ENCODE data around the gene ASB2. TPM values are rescaled to one million over a fixed set of nuclear protein-coding genes. Genes with fewer than 3 reads are reported as not detected.

Gene ASB2
- 0.16 TPM in 1 of 2 replicates, not detected in the other for total RNA-seq

GRCh38 chr14:93976477-93977057 is at the start of gene ASB2:
Gene ASB2, minus strand, starts transcription at chr14:93976570. Its CDS starts 12,031 bp downstream, at chr14:93964539.

GRCh38 chr14:93997082-93997481 is 20.7 kb upstream of the ASB2 start, which contains the start of gene CCDC197:
Gene CCDC197, plus strand, starts transcription at chr14:93997301. Its CDS starts 831 bp downstream, at chr14:93998132.

GRCh38 chr14:93926873-93927799 is 49.2 kb downstream of the ASB2 start, which contains the start of gene FAM181A:
Gene FAM181A, plus strand, starts transcription at chr14:93927344. Its CDS starts 942 bp downstream, at chr14:93928286.

Small RNA genes within 50 kb of the gene (small RNA-seq; reads per million reads assigned to genes)
- not detected for gene MIR4506

Other genes with a start within 250 kb of the ASB2 start
- not detected in 2 replicates for gene PRIMA1, start 188.1 kb downstream of the ASB2 start, total RNA-seq
- not detected in 2 replicates for gene FAM181A, start 49.2 kb downstream of the ASB2 start, total RNA-seq
- not detected in 2 replicates for gene CCDC197, start 20.7 kb upstream of the ASB2 start, total RNA-seq
- 1.9 and 2.2 TPM in 2 replicates for gene OTUB2, start 49.8 kb upstream of the ASB2 start, total RNA-seq
- gene DDX24, start 104.6 kb upstream of the ASB2 start, total RNA-seq: 150 and 158 TPM in 2 replicates
- gene IFI27L1, start 104.7 kb upstream of the ASB2 start, total RNA-seq: 9.7 and 16.2 TPM in 2 replicates
- gene IFI27, start 134.2 kb upstream of the ASB2 start, total RNA-seq: 82.3 and 282 TPM in 2 replicates
- gene IFI27L2, start 153.0 kb upstream of the ASB2 start, total RNA-seq: 63.4 and 77.8 TPM in 2 replicates
- 2.7 and 5.4 TPM in 2 replicates for gene PPP4R4, start 197.8 kb upstream of the ASB2 start, total RNA-seq